GM12865 (cell line): ENCODE results near the gene L3MBTL3.

Source experiments
- DNase-seq: peaks from one replicate; pipeline ENCODE4 v3.0.0; 2010; ENCODE audit warnings: low read depth
- H3K4me3 ChIP-seq: 2 replicates; pipeline ENCODE4 v1.5.1; 2011; ENCODE audit warnings: mild to moderate bottlenecking, low read depth, low read length, control low read depth
- TF ChIP-seq, protein P1 (sequence below): IDR thresholded peaks from 2 replicates; pipeline ENCODE4 v1.5.1; 2011; ENCODE audit warnings: low read length, control low read depth, low read depth, inconsistent platforms; ENCODE audit not compliant: insufficient read depth; ENCODE audit errors: missing control alignments

Gene L3MBTL3

DNA sequence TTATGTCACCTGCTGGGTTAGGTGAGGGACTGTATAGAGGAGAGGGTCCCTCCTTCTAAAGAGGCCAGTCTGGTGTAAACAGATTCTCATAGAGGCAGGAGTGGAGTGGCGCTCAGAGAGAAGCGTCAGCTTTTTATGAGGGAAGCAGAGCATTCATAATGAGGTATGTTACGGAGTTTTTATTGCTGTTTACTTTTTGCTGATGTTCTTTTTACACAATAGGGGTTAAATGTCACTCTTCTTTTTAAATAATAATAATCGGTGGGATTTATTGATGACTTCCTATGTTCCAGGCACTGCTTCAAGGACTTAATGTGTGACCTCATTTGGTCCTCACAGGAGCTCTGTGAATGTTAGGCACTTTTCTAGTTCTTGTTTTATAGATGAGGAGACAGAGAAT, 79.9 kb downstream of the L3MBTL3 start:
- TF ChIP-seq, protein P1, sequence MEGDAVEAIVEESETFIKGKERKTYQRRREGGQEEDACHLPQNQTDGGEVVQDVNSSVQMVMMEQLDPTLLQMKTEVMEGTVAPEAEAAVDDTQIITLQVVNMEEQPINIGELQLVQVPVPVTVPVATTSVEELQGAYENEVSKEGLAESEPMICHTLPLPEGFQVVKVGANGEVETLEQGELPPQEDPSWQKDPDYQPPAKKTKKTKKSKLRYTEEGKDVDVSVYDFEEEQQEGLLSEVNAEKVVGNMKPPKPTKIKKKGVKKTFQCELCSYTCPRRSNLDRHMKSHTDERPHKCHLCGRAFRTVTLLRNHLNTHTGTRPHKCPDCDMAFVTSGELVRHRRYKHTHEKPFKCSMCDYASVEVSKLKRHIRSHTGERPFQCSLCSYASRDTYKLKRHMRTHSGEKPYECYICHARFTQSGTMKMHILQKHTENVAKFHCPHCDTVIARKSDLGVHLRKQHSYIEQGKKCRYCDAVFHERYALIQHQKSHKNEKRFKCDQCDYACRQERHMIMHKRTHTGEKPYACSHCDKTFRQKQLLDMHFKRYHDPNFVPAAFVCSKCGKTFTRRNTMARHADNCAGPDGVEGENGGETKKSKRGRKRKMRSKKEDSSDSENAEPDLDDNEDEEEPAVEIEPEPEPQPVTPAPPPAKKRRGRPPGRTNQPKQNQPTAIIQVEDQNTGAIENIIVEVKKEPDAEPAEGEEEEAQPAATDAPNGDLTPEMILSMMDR: no peak
- no peak for DNase-seq
- no peak overlapping the region for H3K4me3 ChIP-seq

DNA sequence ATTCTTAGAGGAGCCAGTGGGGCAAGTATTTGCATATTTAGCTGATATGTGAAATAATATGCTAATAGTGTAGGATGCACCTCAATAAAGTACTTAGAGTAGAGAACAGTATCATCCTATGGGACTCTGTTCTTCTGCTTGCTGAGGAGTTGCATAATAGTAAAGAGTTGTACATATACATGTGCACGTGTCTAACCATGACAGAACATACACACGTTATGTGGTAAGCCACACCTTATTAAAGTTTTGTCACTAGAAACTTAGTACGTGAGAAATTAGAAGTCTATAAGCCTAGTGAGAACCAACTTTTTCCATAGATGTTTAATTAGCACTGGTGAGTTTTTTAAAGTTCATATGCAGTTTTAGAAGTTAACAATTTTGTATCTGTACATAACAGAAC, 80.7 kb downstream of the L3MBTL3 start:
- TF ChIP-seq, protein P1: no peak
- H3K4me3 ChIP-seq: no peak overlapping the region
- DNase-seq: no peak

DNA sequence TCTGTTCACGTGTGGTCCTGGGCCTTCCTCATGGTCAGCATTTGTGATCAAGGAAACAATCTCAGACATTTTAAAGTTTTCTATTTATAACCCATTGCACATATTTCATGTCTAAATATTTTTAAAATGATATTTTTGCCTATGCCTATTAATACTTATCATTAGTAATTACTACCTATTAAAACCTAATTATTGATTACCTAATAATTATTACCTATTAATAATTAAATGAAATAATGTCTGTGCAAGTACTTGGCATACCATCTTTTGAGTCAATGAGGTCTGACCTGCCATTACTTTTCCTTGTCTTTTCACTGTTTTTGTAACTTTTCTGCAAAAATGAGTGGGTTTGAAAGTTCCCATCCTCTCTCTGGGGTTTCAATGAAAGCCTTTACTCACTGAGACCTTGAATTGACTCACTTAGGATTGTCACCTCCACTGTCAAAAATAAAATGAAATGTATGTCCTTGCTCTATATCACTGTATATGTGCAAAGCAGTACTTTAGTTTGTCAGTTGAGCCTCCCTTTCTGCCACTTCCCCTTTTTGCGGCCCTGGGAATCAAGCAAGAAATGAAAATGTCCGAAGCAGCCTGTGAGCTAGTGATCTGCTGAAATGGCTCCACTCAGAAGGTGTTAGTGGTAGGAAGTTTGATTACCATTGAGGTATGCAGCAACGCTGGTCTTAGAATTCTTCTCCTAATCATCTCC, 87.8 kb downstream of the L3MBTL3 start:
- H3K4me3 ChIP-seq: no peak overlapping the region
- TF ChIP-seq, protein P1: no peak
- peak; percentile 64 for DNase-seq

DNA sequence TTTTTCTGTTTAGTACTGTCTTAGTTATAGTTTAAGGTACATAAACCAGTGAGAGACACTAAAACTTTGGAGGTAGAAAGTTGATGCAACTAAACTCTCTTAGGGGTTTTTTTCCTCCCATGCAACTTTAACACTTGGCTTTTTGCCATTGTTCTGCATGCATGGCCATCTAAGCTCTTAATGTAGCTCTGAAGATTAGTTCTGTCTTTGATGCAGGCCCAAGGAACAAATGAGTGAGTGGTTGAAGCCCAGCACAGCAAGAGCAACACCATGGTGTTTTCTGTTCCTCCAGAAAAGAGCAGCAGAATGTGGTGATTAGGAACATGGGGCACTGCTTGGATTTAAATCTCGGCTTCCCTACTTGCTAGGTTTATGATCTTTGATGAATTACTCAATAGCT, 89.3 kb downstream of the L3MBTL3 start:
- TF ChIP-seq, protein P1: no peak
- peak; percentile 21 for DNase-seq
- no peak overlapping the region for H3K4me3 ChIP-seq

DNA sequence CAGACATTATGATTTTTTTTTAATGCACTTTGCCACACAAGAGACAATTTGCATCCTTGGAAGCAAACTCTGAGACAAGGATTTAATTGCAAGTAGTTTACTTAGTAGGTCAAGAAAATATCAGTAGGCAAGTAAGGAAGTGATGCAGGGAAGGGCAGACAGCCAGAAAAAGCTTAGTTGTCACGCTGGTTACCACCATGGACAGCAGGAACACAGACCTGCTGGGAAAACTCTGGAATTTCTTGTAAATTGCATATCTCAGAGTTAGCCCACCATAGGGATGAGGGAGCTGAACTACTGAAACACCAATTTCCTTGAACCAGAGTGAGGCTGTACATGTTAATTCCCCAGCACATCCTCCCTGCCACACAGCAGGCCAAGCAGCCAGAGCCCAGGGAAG, 92.7 kb downstream of the L3MBTL3 start:
- TF ChIP-seq, protein P1: no peak
- no peak overlapping the region for H3K4me3 ChIP-seq
- DNase-seq: no peak

DNA sequence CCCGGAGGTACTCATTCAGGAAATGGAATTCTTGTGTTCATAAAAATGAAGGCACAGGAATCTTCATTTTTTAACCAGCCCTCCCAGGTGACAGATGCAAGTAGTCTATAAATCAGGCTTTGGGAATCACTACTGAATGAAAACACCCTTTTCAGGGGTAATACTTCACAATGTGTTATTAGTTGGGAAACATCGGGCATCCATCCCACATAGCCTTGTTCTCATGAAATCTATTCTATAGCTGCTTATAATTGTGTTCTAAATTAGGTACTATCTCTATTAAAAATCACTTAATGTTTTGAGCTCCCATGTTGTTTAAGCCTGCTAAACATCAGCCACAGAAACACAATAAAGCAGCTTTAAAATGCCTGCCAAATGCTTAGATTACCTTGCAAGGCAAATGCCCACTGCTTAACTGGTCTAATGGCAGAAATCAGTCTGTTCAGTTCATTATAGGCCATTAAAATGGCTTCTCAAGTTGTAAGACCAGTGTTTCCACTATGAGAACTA, 94.9 kb downstream of the L3MBTL3 start:
- no peak overlapping the region for H3K4me3 ChIP-seq
- TF ChIP-seq, protein P1: no peak
- DNase-seq: no peak

DNA sequence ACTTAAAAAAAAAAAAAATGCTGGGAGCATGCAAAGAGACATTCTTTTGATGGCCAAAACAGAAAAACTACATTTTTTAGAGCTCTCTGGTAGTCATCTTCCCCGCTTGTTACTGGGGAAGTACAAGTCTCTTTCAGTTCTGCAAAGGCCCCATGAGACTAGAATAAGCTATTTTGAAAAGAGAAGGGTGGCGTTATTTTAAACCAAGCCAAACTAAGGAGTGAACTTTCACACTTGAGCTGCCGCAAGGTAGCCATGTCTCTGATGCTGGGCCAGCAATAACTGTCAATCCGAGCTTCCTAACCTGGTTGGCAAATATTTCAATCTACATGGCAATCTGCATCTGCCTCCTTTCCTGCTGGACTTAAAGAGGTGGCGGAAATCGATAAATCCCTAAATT, 96.7 kb downstream of the L3MBTL3 start:
- TF ChIP-seq, protein P1: no peak
- DNase-seq: peak; percentile 83
- peak overlapping the region; percentile 7; the same call in 1 of the 2 replicates for H3K4me3 ChIP-seq
